ENCODE results near the gene ROMO1. TPM values are rescaled to one million over a fixed set of nuclear protein-coding genes. Genes with fewer than 3 reads are reported as not detected.

ROMO1 gene
- total and polyA plus RNA-seq, 2 of the 8 experiments (the other 6 are each of a cell fraction or from before 2014, with no cell fraction given) = 164 to 702 TPM

- CTCF ChIA-PET (ENCODE audit: partially characterized antibody) = interaction anchor here (0.9 to 1.3 kb wide), 2 partner anchors 9 to 48 kb away, joined by 3 to 5 read pairs; no protein-coding TSS in a partner anchor
- H2BK5ac ChIP-seq (ENCODE audit: low read depth, low read length) = no peak overlapping the region
- FAIRE-seq = no peak
Measured at GRCh38 chr20:35652641-35653429, 46.4 kb upstream of the ROMO1 start.

More at GRCh38 chr20:35652641-35653429, 46.4 kb upstream of the ROMO1 start:
- H2BK12ac ChIP-seq (ENCODE audit: low read depth, low read length) = no peak overlapping the region
- no peak overlapping the region for H4K91ac ChIP-seq (replicated peaks; ENCODE audit: insufficient read length, low read length)
- H3K79me1 ChIP-seq (ENCODE audit: low read depth, low read length) = peaks cover 14% of the 10 kb centered on the region
- H3K23ac ChIP-seq (ENCODE audit: insufficient read length) = no peak overlapping the region
- no peak overlapping the region for H3K14ac ChIP-seq (ENCODE audit: insufficient read length)
- no peak overlapping the region for H2AK5ac ChIP-seq (ENCODE audit: low read depth, low read length)
- H3K4me1 ChIP-seq (replicated peaks in 1 of 4; ENCODE audit: control insufficient read depth in 3 of 4, insufficient read depth in 4 of 4, low read length in 3 of 4) = peaks cover 0 to 2% (median 0%) of the 10 kb centered on the region in 4 experiments; a peak in 1 of 7 replicates
- no peak overlapping the region for H2BK15ac ChIP-seq (ENCODE audit: low read length)
- no peak overlapping the region for H3K18ac ChIP-seq (ENCODE audit: extremely low read depth, low read length)
- no peak overlapping the region for H2BK20ac ChIP-seq (ENCODE audit: low read length)
- no peak overlapping the region for H4K5ac ChIP-seq (ENCODE audit: insufficient read length, low read depth, low read length)
- no peak overlapping the region for H3K4me3 ChIP-seq (ENCODE audit: extremely low read depth in 1 of 4, insufficient read depth in 2 of 4, low read depth in 3 of 4, low read length in 4 of 4)
- POLR2A ChIA-PET (ENCODE audit: partially characterized antibody) = interaction anchor here (0.8 to 4.4 kb wide), 10 partner anchors 8 to 133 kb away, joined by 3 to 43 read pairs (median 4); partner anchors contain the start of genes CPNE1 and RBM12
- H3K23me2 ChIP-seq (ENCODE audit: low read depth, low read length) = no peaks in the 10 kb centered on the region
- H3K4ac ChIP-seq (replicated peaks; ENCODE audit: insufficient read length, low read depth, low read length) = no peak overlapping the region
- H3K27me3 ChIP-seq (replicated peaks in 1 of 4; ENCODE audit: control insufficient read depth in 3 of 4, extremely low read depth in 1 of 4, insufficient read depth in 3 of 4, low read length in 3 of 4) = no peaks in the 10 kb centered on the region
- H3K9ac ChIP-seq (replicated peaks in 1 of 4; ENCODE audit: extremely low read depth in 1 of 4, low read depth in 3 of 4, low read length in 3 of 4) = no peak overlapping the region
- peaks cover 28 to 38% of the 10 kb centered on the region in 2 experiments for H4K20me1 ChIP-seq (replicated peaks in 1 of 2; ENCODE audit: control insufficient read depth in 1 of 2, insufficient read depth in 2 of 2, low read length in 2 of 2)
- no peak overlapping the region for H2AFZ ChIP-seq (ENCODE audit: low read length)
- TF ChIP-seq YY1 (IDR thresholded peaks at IDR 0.05; ENCODE audit: low read depth, low read length) = no peak
- TF ChIP-seq POLR2AphosphoS5 (IDR thresholded peaks at IDR 0.05; ENCODE audit: low read depth, low read length) = peak; percentile 35; the same call in 1 of the 2 replicates
- no peak overlapping the region for H3K27ac ChIP-seq (ENCODE audit: low read depth, low read length)
- peak in 1 of 2 experiments; percentile 51 for DNase-seq (ENCODE audit: low read depth in 1 of 2, low spot score in 2 of 2)
- no peak overlapping the region for H2BK120ac ChIP-seq (replicated peaks; ENCODE audit: low read depth, low read length)
- H3K79me2 ChIP-seq (ENCODE audit: control insufficient read depth in 1 of 2, insufficient read depth in 2 of 2, low read length in 2 of 2) = peaks cover 42 to 100% of the 10 kb centered on the region in 2 experiments
- H3K56ac ChIP-seq (replicated peaks; ENCODE audit: insufficient read length, low read depth, low read length) = no peak overlapping the region
- no peaks in the 10 kb centered on the region for H3K9me3 ChIP-seq (ENCODE audit: insufficient read depth in 2 of 2, low read depth in 1 of 2, low read length in 1 of 2)
- 93% methylated on average over 13 of the region's 13 CpGs; no CpG with 5 or more reads in 1 of the 2 experiments for WGBS, 2 experiments (ENCODE audit: extremely low coverage in 1 of 2, insufficient coverage in 1 of 2, insufficient read length in 1 of 2, insufficient replicate concordance in 2 of 2, low coverage in 1 of 2, low lambda C conversion rate in 2 of 2, missing lambda C conversion rate in 1 of 2)
- H3K36me3 ChIP-seq (ENCODE audit: control insufficient read depth in 2 of 4, insufficient read depth in 4 of 4, low read length in 3 of 4) = peaks cover 10 to 53% (median 25%) of the 10 kb centered on the region in 4 experiments; a peak in 7 of 8 replicates
- no peak overlapping the region for H3K4me2 ChIP-seq (ENCODE audit: insufficient read depth in 1 of 2, low read depth in 2 of 2, low read length in 2 of 2)
- H4K8ac ChIP-seq (ENCODE audit: extremely low read depth, insufficient read depth, low read length) = no peak overlapping the region
